Middle frontal gyrus (tissue), 1 donor: ENCODE data around the gene WFDC1.

Source experiments
- DNase-seq: peaks from one replicate; pipeline ENCODE4 v3.0.0-alpha.2; 2015; ENCODE audit warnings: low spot score; ENCODE audit errors: extremely low spot score

The WFDC1 gene

GRCh38 chr16:84294531-84295142 lies at the start of gene WFDC1:
Gene WFDC1, plus strand, starts transcription at chr16:84294878. Its CDS starts 94 bp downstream, at chr16:84294972.
- no peak for DNase-seq

DNA sequence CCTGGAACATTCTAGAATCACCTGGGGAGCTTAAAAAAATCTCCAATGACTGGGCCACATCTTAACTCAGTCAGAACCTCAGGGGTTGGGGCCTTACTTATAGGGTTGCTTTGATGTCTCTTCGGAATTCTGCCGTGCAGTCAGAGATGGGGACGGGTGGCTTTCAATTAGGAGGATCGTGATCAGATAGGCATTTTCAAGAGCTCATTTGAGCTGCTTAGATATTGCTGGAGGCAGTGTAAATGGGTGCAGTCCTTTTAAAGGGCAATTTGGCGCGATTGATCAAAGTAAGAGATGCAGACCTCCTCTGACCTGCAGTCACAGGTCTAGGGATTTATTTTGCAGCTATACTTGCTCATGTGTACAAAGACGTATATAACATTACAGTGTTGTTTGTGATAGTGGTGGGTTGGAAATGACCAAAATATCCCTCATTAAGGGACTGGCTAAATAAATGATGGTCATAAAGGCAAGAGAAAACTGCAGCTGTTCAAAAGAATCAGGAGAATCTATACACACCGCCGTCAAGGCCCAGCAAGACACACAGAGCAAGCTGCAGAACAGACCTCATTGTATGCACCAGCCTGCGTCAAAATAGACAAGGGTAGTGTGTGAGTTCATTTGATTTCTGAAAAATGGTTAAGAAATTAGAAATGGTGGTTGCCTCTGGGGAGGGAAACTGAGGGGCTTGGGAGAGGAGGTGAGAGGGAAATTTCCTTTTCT lies 48.6 kb upstream of the WFDC1 start:
- DNase-seq = no peak

DNA sequence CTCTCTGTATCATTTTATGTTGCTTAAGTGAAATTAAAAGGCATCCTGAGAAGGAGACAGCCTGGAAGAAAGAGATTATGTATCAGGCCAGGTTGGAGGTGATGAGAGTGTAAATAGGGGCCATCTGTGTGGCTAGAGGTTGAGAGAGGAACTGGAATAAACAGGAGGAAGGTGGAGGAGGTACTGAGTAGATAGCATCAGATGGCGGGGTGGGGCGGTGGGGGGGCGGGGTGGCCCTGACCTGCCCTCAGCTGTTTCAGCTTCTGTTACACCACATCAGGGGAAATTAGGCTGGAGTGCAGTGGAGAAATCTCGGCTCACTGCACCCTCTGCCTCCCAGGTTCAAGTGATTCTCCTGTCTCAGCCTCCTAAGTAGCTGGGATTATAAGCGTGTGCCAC lies 48.0 kb upstream of the WFDC1 start:
- DNase-seq = no peak

GRCh38 chr16:84247331-84247730 lies 47.3 kb upstream of the WFDC1 start:
- no peak for DNase-seq

DNA sequence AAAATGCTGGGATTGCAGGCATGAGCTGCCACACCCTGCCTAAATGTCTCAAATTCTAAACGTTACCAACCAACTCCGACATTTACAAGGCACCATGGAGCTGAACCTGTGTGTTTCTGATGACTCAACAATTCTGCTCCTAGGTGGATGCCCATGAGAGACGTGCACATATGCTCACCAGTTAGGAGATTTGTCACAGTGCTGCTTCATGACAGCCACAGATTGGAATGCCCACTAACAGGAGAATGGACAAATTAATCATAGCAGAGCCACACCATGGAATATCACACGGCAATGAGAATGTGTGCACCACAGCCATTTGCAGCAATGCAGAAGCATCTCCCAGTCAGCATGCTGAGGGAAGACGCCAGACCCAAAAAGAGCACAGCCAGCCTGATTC lies 46.8 kb upstream of the WFDC1 start:
- no peak for DNase-seq

DNA sequence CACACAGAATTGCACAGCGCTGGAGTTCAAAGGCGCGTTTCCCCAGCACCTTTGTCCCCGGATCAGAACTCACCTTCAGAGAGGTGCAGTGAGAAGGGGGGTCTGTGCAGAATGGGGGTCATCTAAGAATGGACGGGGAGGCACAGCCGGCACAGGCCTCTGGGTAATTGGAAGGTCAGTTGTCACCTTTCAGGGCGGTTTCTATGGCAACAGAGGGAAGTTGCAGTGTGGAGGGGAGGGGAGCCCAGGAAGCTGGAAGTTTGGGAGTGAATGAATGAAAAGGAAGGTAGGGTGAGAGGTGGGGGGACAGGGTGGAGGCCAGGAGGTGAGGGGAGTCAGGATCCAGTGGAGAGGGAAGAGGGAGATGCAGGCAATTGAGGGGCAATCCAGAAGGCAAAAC lies 42.5 kb upstream of the WFDC1 start:
- DNase-seq = no peak

DNA sequence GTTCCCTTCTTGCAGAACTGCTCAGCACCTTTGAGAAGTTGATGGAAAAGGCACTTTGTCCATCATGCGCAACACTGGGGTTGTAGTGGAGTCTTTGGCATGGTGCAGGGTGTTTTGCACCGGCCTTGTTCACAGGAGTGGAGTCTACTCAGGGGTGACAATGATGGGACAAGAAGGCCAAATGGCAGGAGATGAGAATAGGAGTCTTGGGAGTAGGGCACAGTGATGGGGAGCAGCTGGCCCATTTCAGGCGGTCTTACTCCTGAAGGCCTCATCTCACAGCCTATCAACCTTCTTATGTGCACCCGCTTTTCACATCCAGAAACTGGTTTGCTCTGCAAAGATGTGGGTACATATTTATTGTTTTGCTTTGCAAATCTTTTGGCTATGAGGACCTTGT lies 41.5 kb upstream of the WFDC1 start:
- no peak for DNase-seq

DNA sequence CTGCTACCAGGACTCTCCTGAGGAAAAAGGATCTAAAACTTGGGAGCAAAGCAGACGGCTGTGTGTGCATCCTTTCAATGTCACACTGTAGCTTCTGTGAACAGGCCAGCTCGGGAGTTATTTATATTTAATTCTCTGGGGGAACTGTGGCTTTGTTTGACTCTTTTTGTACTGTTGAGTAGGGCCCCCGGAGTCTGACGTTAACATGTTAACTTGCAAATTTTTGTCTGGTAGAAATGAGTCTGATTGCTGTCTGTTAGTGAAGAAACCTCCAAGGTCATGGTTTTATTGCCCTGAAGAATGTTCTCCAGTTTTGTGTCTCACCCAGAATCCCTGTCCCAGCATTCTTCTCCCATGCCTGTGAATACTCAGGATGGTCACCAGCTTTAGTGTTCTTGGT lies 40.6 kb upstream of the WFDC1 start:
- DNase-seq = no peak

- no peak for DNase-seq
These were observed 39.4 kb upstream of the WFDC1 start for GRCh38 chr16:84255050-84255810.

GRCh38 chr16:84258266-84258665 lies 36.4 kb upstream of the WFDC1 start:
- DNase-seq = no peak

DNA sequence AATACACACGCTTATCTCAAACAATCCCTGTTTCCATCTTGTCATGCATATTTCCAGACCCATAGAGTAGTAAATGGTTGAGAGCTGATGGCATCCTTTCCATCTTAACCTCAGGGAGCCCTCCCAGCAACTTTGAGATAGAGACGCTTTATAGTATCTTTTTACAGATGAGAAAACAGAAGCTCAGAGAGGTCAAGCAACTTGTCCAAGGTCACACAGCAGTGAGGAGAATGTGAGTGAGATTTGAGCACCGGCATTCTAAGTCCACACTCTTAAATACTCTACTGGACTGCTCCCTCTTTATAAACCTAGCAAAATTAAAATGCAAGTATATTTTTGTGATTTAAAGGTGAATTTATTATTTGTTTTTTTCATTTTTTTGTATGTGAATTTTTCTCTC lies 35.0 kb upstream of the WFDC1 start:
- no peak for DNase-seq

DNA sequence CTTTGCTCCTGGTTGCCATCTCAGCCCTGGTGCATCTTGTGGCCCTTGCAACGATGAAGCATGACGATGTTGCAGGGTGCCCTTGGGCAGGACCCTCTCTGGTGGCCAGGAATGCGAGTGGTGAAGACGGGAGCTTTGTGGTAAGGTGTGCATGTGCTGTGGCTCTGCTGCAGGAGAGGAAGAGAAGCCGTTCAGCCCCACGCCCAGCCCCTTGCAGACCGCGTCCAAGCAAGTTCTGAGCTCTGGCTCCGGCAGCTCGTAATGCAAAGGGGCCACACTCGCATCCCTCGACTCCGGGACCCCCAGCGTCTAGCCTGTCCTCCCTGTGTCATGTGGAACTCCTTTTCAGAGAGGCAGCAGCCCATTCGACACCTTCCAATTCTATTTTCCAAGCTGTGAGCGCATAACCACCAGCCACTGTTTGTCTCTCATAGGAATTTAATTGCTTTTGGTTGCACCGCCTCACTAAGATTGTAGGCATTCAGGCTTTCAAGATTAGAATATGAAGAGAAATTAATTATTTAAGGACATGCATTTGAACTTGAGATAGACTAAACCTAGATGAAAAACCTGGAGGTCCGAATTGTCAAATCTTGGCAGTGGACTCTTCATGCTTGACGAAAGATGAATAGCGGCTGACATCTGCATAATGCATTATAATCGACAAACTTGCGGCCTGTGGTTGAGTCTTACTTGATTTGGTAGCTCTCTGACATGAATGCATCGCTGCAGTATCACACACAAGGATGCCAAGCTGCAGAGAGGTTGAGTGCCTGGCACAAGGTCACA lies 33.7 kb upstream of the WFDC1 start:
- DNase-seq = no peak

DNA sequence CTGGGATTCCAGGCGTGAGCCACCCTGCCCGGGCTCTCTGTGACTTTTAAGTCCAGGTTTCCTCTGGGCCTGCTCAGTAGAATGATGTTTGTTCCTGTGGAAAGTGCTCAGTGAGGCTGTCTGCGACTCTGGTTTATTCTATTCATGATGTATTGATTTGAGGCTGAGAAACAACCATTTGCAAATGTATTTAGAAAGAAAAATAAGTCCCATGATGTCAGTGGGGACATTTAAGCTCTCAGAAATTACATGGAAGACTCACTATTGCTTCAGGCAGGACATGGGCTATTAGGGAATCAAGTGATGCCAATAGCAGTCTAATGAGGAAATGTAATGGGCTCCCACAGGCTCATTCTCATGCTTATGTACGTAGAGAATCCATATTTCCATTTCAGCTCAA lies 32.6 kb upstream of the WFDC1 start:
- no peak for DNase-seq

GRCh38 chr16:84262939-84263338 lies 31.7 kb upstream of the WFDC1 start:
- no peak for DNase-seq

DNA sequence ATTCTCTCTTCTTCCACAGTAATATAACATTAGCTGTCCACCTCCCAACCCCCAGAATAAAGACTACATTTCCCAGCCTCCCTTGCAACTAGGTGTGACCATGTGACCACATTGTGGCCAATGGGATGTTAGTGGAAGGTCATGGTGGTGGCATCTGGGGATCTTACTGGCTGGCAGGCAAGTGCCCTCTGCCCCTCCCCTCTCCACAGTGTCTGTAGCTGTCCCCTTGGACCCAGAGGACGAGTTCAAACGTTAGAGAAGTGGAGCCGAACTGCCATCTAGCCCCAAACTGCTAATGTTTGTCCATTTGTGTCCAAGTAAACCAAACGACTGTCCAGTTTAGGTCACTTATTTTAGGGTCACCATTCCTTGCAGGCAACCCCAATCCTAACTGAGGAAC lies 28.2 kb upstream of the WFDC1 start:
- DNase-seq = peak; percentile 27

DNA sequence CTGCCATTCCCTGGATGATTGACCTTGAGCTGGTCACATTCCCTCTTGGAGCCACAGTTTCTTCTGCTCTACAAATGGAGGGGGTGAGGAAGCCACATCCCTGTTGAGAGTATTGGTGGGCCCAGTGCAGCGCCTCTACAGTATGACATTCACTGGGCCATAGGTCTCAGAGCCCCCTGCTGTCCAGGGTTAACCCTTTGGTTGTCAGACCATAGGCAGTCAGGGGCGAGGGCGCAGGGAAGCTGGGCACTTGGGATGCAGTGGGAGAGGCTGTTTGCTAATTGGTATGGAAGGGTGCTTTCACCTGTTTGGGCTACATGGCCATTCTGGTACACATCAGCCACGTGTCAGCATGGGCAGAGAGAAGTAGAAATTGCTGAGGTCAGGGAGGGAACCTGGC lies 27.3 kb upstream of the WFDC1 start:
- DNase-seq = no peak

DNA sequence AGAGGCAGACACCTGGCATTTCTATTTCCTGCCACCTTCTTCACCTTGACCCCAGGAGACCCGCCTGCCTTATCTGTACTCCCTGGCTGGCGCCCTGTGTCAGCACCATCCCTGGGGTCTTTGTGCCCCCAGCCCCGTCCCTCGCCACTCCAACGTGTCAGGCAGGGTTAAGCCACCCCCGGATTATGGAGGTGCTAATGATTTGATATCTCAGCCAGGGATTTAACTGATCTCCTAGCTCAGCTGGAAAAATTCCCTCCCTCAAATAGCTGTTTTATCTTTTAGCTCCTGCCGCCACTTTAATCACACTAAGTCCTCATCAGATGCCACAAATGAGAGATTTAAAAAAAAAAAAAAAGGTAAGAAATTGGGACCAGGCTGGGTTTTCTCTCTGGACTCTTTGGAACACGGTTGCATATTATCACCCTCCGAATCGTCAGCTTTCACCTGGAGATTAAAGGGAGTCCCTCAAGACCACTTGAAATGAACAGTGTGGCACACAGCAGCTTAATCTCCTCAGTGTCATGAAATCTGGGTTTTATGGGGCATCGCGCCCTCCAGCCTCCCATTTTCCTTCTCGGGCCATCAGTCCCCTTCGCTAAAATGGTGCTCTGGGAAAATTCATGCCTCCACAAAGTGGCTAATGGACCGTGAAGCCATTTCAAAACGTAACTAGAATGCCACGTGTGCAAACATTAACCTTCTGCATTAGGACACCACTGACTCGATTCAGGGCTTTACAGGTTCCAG lies 26.2 kb upstream of the WFDC1 start:
- DNase-seq = no peak

GRCh38 chr16:84270071-84270470 lies 24.6 kb upstream of the WFDC1 start:
- no peak for DNase-seq

- no peak for DNase-seq
These were observed 24.1 kb upstream of the WFDC1 start for GRCh38 chr16:84270531-84270930.

DNA sequence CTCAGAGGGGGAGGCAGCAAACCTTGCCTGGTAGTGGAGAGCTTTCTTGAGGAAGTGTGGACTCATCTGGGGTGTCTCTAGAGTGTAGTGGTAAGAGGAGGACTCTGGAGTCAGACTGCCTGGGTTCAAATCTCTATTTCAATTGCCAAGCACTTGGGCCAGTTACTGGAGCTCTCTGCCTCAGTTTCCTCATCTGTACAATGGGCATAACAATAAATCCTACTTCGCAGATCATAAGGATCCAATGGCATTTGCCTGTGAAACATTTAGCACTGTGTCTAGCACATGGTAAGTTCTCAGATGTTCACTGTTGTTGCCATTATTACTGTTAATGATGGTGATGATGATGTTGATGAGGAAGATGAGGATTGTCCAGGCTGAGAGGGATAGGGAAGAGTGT lies 23.6 kb upstream of the WFDC1 start:
- DNase-seq = no peak

DNA sequence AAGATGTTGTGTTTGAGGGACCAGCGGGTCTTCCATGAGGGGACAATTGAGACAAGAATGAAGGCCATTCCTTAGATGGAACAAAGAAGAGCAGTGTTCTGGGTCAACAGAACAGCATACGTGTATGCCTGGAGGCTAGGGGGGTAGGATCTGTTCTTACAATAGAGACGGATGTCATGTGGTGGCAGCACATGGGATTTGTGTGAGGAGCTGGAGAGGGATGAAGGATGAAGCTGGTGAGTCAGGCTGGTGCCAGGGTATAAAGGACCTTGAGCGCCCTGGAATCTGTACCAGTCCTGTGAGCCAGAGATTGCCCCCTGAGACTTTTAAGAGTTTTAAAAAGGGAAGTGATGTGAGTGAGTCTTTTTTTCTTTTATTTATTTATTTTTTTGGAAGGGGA lies 22.8 kb upstream of the WFDC1 start:
- DNase-seq = no peak
